ENCODE results near the gene DMD.

Gene DMD

DNA sequence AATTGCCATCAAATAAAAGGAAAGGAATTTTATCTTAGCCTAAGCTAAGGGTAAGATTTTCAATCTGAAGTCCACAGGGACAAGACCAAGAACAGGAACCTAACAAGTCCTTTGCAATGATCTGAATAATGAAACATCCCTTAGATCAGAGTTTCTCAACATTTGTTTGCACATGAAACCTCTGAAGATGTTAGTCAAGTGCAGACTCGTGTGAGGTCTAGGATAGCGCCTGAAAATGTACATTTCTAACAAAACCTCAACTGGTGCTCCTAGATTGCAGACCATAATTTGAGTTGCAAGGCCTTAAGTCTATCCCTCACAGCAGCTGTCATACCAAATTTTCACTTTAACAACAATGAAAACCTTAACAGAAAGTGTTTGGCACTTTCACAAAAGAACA is 337.6 kb downstream of the DMD start:
- no peak for DNase-seq
- no peaks in the 10 kb centered on the region for H3K79me2 ChIP-seq (ENCODE audit: insufficient read depth, low read length)
- H3K4me2 ChIP-seq (ENCODE audit: insufficient read depth, low read length), result no peak overlapping the region
- no peak overlapping the region for H3K4me3 ChIP-seq (ENCODE audit: low read depth in 1 of 2, low read length in 2 of 2)
- no peak overlapping the region for H3K9ac ChIP-seq (ENCODE audit: low read depth, low read length)
- no peaks in the 10 kb centered on the region for H3K9me3 ChIP-seq (ENCODE audit: insufficient read depth, low read length, severe bottlenecking)
- H3K27me3 ChIP-seq (ENCODE audit: insufficient read depth, low read length, poor library complexity), result no peaks in the 10 kb centered on the region
- H3K27ac ChIP-seq (ENCODE audit: low read length), result no peak overlapping the region
- H2AFZ ChIP-seq (ENCODE audit: low read depth, low read length), result no peak overlapping the region
- H3K4me1 ChIP-seq (ENCODE audit: insufficient read depth, low read length), result no peaks in the 10 kb centered on the region
- no peaks in the 10 kb centered on the region for H3K36me3 ChIP-seq (ENCODE audit: insufficient read depth, low read length)
- TF ChIP-seq EZH2 (IDR thresholded peaks at IDR 0.05; ENCODE audit: borderline replicate concordance, low read depth, low read length, severe bottlenecking), result no peak
- TF ChIP-seq, protein P1, sequence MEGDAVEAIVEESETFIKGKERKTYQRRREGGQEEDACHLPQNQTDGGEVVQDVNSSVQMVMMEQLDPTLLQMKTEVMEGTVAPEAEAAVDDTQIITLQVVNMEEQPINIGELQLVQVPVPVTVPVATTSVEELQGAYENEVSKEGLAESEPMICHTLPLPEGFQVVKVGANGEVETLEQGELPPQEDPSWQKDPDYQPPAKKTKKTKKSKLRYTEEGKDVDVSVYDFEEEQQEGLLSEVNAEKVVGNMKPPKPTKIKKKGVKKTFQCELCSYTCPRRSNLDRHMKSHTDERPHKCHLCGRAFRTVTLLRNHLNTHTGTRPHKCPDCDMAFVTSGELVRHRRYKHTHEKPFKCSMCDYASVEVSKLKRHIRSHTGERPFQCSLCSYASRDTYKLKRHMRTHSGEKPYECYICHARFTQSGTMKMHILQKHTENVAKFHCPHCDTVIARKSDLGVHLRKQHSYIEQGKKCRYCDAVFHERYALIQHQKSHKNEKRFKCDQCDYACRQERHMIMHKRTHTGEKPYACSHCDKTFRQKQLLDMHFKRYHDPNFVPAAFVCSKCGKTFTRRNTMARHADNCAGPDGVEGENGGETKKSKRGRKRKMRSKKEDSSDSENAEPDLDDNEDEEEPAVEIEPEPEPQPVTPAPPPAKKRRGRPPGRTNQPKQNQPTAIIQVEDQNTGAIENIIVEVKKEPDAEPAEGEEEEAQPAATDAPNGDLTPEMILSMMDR (IDR thresholded peaks at IDR 0.05; ENCODE audit: borderline replicate concordance, extremely low read depth, low read length, poor library complexity, severe bottlenecking), result no peak
- no peaks in the 10 kb centered on the region for H4K20me1 ChIP-seq (ENCODE audit: insufficient read depth, low read length)
- no peak for ATAC-seq (ENCODE audit: insufficient read depth, low read depth)

DNA sequence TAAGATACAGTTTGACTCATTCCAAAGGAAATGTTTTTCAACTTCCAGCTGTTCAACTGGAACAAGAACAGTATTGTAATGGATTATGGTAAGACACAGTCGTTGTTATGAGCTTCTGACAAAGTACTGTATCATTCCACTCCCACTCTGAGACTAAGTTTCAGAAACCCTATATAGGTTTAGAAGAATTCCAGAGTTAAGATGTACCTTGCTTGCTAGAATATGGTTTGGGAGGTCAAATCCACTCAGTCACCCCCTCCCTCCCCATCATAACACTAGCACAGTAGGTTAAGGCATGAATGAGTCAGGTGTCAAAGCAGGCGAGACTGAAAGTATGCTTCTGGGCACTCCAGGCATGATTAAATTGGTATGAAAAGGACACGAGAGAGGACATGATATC is 339.7 kb downstream of the DMD start:
- Histone ChIP-seq H3K36me3 (ENCODE audit: insufficient read depth, low read length) (no peaks in the 10 kb centered on the region), H4K20me1 (ENCODE audit: insufficient read depth, low read length) (no peaks in the 10 kb centered on the region), H3K27me3 (ENCODE audit: insufficient read depth, low read length, poor library complexity) (no peaks in the 10 kb centered on the region), H3K27ac (ENCODE audit: low read length) (no peak overlapping the region), H3K79me2 (ENCODE audit: insufficient read depth, low read length) (no peaks in the 10 kb centered on the region), H3K9ac (ENCODE audit: low read depth, low read length) (no peak overlapping the region), H3K4me2 (ENCODE audit: insufficient read depth, low read length) (no peak overlapping the region), H2AFZ (ENCODE audit: low read depth, low read length) (no peak overlapping the region), H3K4me1 (ENCODE audit: insufficient read depth, low read length) (no peaks in the 10 kb centered on the region), H3K9me3 (ENCODE audit: insufficient read depth, low read length, severe bottlenecking) (no peaks in the 10 kb centered on the region), H3K4me3 (ENCODE audit: low read depth in 1 of 2, low read length in 2 of 2) (no peak overlapping the region)
- ATAC-seq (ENCODE audit: insufficient read depth, low read depth) (no peak), DNase-seq (no peak)
- TF ChIP-seq EZH2 (IDR thresholded peaks at IDR 0.05; ENCODE audit: borderline replicate concordance, low read depth, low read length, severe bottlenecking), result no peak
- TF ChIP-seq, protein P1 (IDR thresholded peaks at IDR 0.05; ENCODE audit: borderline replicate concordance, extremely low read depth, low read length, poor library complexity, severe bottlenecking), result no peak

DNA sequence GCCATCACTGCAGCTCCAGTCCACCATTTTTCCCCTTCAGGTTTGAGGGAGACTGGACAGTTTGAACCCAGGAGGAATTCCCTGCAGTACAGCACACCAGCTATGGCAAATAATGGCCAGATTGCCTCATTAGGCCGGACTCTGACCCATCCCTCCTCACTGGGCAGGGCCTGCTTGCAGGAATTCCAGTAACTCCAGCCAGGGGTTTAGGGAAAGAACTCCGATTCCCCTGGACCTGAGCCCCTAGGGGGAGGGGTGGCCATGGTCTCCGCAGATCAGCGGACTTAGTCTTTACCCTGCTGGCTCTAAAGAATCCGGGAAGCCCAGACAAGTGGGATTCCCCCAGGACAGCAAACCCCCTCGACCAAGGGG is 342.8 kb downstream of the DMD start:
- no peak for DNase-seq
- Histone ChIP-seq H3K9ac (ENCODE audit: low read depth, low read length) (no peak overlapping the region), H3K4me1 (ENCODE audit: insufficient read depth, low read length) (no peaks in the 10 kb centered on the region), H3K4me3 (ENCODE audit: low read depth in 1 of 2, low read length in 2 of 2) (no peak overlapping the region), H3K27ac (ENCODE audit: low read length) (no peak overlapping the region), H4K20me1 (ENCODE audit: insufficient read depth, low read length) (no peaks in the 10 kb centered on the region), H2AFZ (ENCODE audit: low read depth, low read length) (no peak overlapping the region), H3K4me2 (ENCODE audit: insufficient read depth, low read length) (no peak overlapping the region), H3K79me2 (ENCODE audit: insufficient read depth, low read length) (no peaks in the 10 kb centered on the region), H3K9me3 (ENCODE audit: insufficient read depth, low read length, severe bottlenecking) (no peaks in the 10 kb centered on the region), H3K27me3 (ENCODE audit: insufficient read depth, low read length, poor library complexity) (no peaks in the 10 kb centered on the region), H3K36me3 (ENCODE audit: insufficient read depth, low read length) (no peaks in the 10 kb centered on the region)
- TF ChIP-seq, protein P1 (IDR thresholded peaks at IDR 0.05; ENCODE audit: borderline replicate concordance, extremely low read depth, low read length, poor library complexity, severe bottlenecking), result no peak
- TF ChIP-seq EZH2 (IDR thresholded peaks at IDR 0.05; ENCODE audit: borderline replicate concordance, low read depth, low read length, severe bottlenecking), result no peak
- ATAC-seq (ENCODE audit: insufficient read depth, low read depth), result no peak

Data from DND-41 (cell line).